WTC11 (cell line): ENCODE data around the gene ADORA1.

ENCODE experiments used
- ATF1 ChIP-seq: sonication (generic); formaldehyde crosslinking; IDR thresholded peaks from 2 replicates; pipeline ENCODE4 v1.8.1; 2023; ENCODE audit warnings: mild to moderate bottlenecking, moderate library complexity, missing genetic modification reagents
- MYBL2 ChIP-seq: sonication (generic); formaldehyde crosslinking; IDR thresholded peaks from 2 replicates; pipeline ENCODE4 v1.8.1; 2023; ENCODE audit warnings: mild to moderate bottlenecking, moderate library complexity, missing genetic modification reagents
- SP1 ChIP-seq: sonication (generic); formaldehyde crosslinking; conservative IDR thresholded peaks from 2 replicates; pipeline ENCODE4 v1.8.1; 2022; ENCODE audit warnings: missing genetic modification reagents
- TEAD1 ChIP-seq: sonication (generic); formaldehyde crosslinking; IDR thresholded peaks from 2 replicates; pipeline ENCODE4 v1.8.0; 2022; ENCODE audit warnings: mild to moderate bottlenecking, missing genetic modification reagents
- TF ChIP-seq, protein P1 (sequence below): fragments of 200-600 bp; IDR thresholded peaks from 2 replicates; pipeline ENCODE4 v1.8.0; 2022; ENCODE audit warnings: antibody characterized with exemption
- TF ChIP-seq, protein P2 (sequence below): sonication (generic); formaldehyde crosslinking; IDR thresholded peaks from 2 replicates; pipeline ENCODE4 v1.8.1; 2023; ENCODE audit warnings: mild to moderate bottlenecking, missing genetic modification reagents, moderate library complexity
- TF ChIP-seq, protein P3 (sequence below): fragments of 250-450 bp; sonication (Bioruptor Pico); IDR thresholded peaks from 2 replicates; pipeline ENCODE4 v2.1.2; 2022; ENCODE audit warnings: mild to moderate bottlenecking, moderate library complexity

DNA sequence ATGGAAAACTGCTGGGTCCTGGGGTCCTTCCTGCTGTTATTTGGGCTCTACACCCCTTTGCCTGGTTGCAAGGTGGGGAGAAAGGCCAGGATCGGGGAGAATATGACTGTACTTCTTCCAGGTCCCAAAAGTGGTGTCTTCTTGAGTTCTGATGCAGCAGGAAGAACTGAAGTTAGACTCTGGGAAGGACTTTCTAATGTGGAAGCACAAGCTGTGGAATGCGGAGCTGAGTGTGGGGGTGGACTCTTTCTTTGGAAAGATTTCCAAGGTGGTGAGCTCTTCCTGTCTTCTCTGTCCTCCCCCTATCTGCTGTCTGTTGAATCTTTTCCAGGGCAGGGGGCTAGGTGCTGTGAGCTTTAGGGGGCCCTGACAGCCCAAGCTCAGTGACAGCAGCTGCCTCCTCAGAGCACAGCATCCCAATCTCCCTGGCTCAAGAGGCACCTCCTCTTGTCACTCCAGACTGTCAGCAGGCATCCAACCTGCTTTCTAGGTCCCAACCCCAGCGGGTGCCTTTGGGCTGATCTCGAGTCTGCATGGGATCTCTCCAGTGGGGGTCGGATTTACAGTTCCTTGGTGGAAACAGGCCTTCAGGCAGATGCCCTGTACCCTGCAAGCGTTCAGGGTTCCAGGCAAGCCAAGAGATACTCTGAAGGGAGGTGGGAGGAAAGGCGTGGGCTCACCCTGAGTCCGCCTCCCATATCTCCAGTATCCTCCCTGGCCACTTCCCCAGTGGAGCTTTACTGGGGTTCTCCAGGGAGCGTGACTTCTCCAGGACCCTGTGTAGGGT is 23.2 kb downstream of the ADORA1 start:
- no peak for TF ChIP-seq TEAD1 (CRISPR knock-in tag)
- TF ChIP-seq MYBL2 (CRISPR knock-in tag): no peak
- TF ChIP-seq, protein P1, sequence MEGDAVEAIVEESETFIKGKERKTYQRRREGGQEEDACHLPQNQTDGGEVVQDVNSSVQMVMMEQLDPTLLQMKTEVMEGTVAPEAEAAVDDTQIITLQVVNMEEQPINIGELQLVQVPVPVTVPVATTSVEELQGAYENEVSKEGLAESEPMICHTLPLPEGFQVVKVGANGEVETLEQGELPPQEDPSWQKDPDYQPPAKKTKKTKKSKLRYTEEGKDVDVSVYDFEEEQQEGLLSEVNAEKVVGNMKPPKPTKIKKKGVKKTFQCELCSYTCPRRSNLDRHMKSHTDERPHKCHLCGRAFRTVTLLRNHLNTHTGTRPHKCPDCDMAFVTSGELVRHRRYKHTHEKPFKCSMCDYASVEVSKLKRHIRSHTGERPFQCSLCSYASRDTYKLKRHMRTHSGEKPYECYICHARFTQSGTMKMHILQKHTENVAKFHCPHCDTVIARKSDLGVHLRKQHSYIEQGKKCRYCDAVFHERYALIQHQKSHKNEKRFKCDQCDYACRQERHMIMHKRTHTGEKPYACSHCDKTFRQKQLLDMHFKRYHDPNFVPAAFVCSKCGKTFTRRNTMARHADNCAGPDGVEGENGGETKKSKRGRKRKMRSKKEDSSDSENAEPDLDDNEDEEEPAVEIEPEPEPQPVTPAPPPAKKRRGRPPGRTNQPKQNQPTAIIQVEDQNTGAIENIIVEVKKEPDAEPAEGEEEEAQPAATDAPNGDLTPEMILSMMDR: no peak
- TF ChIP-seq ATF1 (CRISPR knock-in tag): no peak
- TF ChIP-seq, protein P2, sequence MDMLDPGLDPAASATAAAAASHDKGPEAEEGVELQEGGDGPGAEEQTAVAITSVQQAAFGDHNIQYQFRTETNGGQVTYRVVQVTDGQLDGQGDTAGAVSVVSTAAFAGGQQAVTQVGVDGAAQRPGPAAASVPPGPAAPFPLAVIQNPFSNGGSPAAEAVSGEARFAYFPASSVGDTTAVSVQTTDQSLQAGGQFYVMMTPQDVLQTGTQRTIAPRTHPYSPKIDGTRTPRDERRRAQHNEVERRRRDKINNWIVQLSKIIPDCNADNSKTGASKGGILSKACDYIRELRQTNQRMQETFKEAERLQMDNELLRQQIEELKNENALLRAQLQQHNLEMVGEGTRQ (CRISPR knock-in tag): no peak
- TF ChIP-seq SP1 (CRISPR knock-in tag): no peak
- TF ChIP-seq, protein P3, sequence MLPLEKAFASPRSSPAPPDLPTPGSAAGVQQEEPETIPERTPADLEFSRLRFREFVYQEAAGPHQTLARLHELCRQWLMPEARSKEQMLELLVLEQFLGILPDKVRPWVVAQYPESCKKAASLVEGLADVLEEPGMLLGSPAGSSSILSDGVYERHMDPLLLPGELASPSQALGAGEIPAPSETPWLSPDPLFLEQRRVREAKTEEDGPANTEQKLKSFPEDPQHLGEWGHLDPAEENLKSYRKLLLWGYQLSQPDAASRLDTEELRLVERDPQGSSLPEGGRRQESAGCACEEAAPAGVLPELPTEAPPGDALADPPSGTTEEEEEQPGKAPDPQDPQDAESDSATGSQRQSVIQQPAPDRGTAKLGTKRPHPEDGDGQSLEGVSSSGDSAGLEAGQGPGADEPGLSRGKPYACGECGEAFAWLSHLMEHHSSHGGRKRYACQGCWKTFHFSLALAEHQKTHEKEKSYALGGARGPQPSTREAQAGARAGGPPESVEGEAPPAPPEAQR (CRISPR knock-in tag): no peak
